SU-DHL-6 (cell line): ENCODE results near the gene OMP.

Experiments used
- H2AFZ ChIP-seq: fragments of 200-600 bp; sonication (generic); 2 replicates; pipeline ENCODE4 v1.6.1; 2014; ENCODE audit warnings: low read depth, mild to moderate bottlenecking, moderate library complexity, mixed read lengths, antibody characterized with exemption, low read length; ENCODE audit not compliant: severe bottlenecking
- H3F3A ChIP-seq: fragments of 200-600 bp; shearing (Covaris generic); 2 replicates; pipeline ENCODE4 v1.6.0; 2016; ENCODE audit warnings: antibody characterized with exemption, mild to moderate bottlenecking; ENCODE audit not compliant: insufficient read depth
- H3K27ac ChIP-seq: fragments of 200-600 bp; sonication (generic); 2 replicates; pipeline ENCODE4 v1.5.1; 2016; ENCODE audit warnings: low read depth, mild to moderate bottlenecking, low read length, moderate library complexity, mixed read lengths
- H3K27me3 ChIP-seq: fragments of 200-600 bp; sonication (generic), shearing (Covaris generic); 2 replicates; pipeline ENCODE4 v1.6.0; 2014; ENCODE audit warnings: mild to moderate bottlenecking, low read length
- H3K36me3 ChIP-seq: fragments of 200-600 bp; sonication (generic); 2 replicates; pipeline ENCODE4 v1.6.1; 2014; ENCODE audit warnings: mild to moderate bottlenecking, low read length, mixed read lengths
- H3K4me2 ChIP-seq: fragments of 300-600, 200-600 bp; shearing (Covaris generic), sonication (generic); 2 replicates; pipeline ENCODE4 v1.6.0; 2014; ENCODE audit warnings: low read length, low read depth, mild to moderate bottlenecking; ENCODE audit not compliant: poor library complexity, severe bottlenecking
- H3K4me3 ChIP-seq: fragments of 200-600 bp; sonication (generic); 2 replicates; pipeline ENCODE4 v1.5.1; 2014; ENCODE audit warnings: antibody characterized with exemption, low read length, mild to moderate bottlenecking, mixed read lengths; ENCODE audit not compliant: insufficient read depth, poor library complexity, severe bottlenecking
- H3K79me2 ChIP-seq: fragments of 200-600 bp; sonication (generic); 2 replicates; pipeline ENCODE4 v1.6.1; 2014; ENCODE audit warnings: mild to moderate bottlenecking, low read length, moderate library complexity; ENCODE audit not compliant: insufficient read depth
- H3K9ac ChIP-seq: fragments of 200-600 bp; sonication (generic); 2 replicates; pipeline ENCODE4 v1.7.0; 2014; ENCODE audit warnings: mild to moderate bottlenecking, low read length
- H3K9me2 ChIP-seq: fragments of 200-600 bp; sonication (generic); replicated peaks from 2 replicates; pipeline ENCODE4 v1.6.1; 2014; ENCODE audit warnings: low read length; ENCODE audit not compliant: insufficient read depth
- H3K9me3 ChIP-seq: fragments of 200-600 bp; sonication (generic); 2 replicates; pipeline ENCODE4 v1.6.1; 2014; ENCODE audit warnings: low read length, mixed read lengths; ENCODE audit not compliant: insufficient read depth
- H4K20me1 ChIP-seq: fragments of 200-600 bp; sonication (generic); 2 replicates; pipeline ENCODE4 v1.6.1; 2014; ENCODE audit warnings: low read depth, mild to moderate bottlenecking, antibody characterized with exemption, low read length, moderate library complexity, mixed read lengths
- EZH2phosphoT487 ChIP-seq: fragments of 200-600 bp; sonication (generic), shearing (Covaris generic); conservative IDR thresholded peaks from 2 replicates; pipeline ENCODE4 v1.6.1; 2018; ENCODE audit warnings: mild to moderate bottlenecking, antibody characterized with exemption, low read length, moderate library complexity, mixed read lengths
- TF ChIP-seq, protein P1 (sequence below): fragments of 200-600 bp; sonication (generic); IDR thresholded peaks from one replicate; pipeline ENCODE4 v1.5.1; 2017; ENCODE audit warnings: antibody characterized with exemption, mild to moderate bottlenecking, low read length, moderate library complexity; ENCODE audit not compliant: insufficient read depth, poor library complexity, severe bottlenecking

The OMP gene

DNA sequence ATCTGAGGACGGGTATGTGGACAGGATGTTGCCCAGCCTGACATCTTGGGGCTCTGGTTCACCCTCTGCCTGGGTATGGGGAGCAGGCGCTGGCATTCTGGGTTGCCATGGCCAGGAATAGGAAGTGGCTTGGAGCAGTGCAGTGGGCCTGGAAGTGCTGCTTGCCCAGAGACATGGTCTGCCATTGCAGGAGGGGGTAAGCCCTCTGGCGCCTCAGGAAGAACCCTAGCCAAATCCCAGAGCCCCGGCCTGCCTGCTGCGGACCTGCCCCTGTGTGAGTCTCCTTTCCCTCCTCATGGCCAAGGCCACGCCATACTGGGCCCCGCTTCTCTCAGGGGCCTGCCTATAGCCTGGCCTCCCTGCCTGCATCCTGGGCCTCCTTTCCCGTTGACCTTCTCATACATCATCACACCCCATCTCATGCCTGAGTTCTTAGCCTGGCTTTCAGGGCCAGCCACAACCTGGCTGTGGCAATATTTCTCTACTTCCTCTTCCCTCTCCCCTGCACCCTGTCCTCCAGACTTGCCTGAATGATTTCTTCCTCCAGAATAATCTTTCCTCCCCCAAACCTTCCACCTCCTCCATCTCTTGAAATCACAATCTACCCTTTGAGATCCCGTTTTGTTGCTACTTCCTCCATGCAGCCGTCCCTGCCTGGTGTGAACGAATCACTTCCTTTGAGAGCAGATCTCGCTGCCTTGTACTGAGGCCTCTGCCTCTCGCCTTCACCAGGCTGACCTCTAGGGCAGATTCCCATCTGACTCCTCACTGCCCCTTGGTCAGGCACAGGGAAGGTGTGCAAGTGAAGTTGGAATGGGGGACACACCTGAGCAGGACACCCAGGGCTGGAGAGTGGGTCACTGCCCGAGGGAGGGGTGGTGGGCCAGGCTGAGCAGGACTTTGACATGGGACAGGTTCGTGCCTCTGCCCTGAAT, 30.7 kb upstream of the OMP start:
- Histone ChIP-seq H3K79me2 (no peaks in the 10 kb centered on the region), H3K27ac (no peak overlapping the region), H4K20me1 (no peaks in the 10 kb centered on the region), H3K27me3 (no peaks in the 10 kb centered on the region), H2AFZ (no peak overlapping the region), H3K4me2 (no peak overlapping the region), H3K9ac (no peak overlapping the region), H3K4me3 (no peak overlapping the region), H3K9me2 (no peaks in the 10 kb centered on the region), H3K36me3 (no peaks in the 10 kb centered on the region), H3K9me3 (no peaks in the 10 kb centered on the region), H3F3A (no peaks in the 10 kb centered on the region)
- TF ChIP-seq EZH2phosphoT487, result no peak
- TF ChIP-seq, protein P1, sequence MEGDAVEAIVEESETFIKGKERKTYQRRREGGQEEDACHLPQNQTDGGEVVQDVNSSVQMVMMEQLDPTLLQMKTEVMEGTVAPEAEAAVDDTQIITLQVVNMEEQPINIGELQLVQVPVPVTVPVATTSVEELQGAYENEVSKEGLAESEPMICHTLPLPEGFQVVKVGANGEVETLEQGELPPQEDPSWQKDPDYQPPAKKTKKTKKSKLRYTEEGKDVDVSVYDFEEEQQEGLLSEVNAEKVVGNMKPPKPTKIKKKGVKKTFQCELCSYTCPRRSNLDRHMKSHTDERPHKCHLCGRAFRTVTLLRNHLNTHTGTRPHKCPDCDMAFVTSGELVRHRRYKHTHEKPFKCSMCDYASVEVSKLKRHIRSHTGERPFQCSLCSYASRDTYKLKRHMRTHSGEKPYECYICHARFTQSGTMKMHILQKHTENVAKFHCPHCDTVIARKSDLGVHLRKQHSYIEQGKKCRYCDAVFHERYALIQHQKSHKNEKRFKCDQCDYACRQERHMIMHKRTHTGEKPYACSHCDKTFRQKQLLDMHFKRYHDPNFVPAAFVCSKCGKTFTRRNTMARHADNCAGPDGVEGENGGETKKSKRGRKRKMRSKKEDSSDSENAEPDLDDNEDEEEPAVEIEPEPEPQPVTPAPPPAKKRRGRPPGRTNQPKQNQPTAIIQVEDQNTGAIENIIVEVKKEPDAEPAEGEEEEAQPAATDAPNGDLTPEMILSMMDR, result no peak

DNA sequence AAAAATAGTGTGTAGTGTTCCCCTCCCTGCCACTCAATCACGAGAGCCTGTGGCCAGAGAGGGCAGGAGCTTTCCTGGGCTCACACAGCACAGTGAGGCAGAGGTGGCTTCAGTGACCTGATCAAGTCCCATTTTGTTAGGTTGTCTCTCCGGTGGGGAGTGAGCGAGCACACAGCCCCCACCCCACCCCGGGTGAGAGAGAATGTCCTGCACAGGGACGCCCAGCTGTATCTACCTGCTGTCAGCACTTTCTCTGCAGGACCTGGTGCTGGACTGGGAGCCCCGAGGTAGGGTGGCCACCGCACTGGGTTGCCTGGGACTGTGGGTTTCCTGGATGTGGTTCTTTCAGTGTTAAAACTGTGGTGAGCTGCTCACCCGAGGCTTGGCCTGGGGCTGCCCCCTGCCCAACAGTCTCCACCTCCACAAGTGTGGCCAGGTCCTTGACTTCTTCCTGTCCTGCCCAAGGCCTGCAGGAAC, 29.8 kb upstream of the OMP start:
- H3K4me3 ChIP-seq, result no peak overlapping the region
- no peaks in the 10 kb centered on the region for H3F3A ChIP-seq
- H3K27ac ChIP-seq, result no peak overlapping the region
- no peak overlapping the region for H3K4me2 ChIP-seq
- no peaks in the 10 kb centered on the region for H3K27me3 ChIP-seq
- TF ChIP-seq, protein P1, result no peak
- TF ChIP-seq EZH2phosphoT487, result no peak
- H4K20me1 ChIP-seq, result no peaks in the 10 kb centered on the region
- no peaks in the 10 kb centered on the region for H3K9me3 ChIP-seq
- H2AFZ ChIP-seq, result no peak overlapping the region
- H3K9me2 ChIP-seq, result no peaks in the 10 kb centered on the region
- no peaks in the 10 kb centered on the region for H3K36me3 ChIP-seq
- H3K9ac ChIP-seq, result no peak overlapping the region
- no peaks in the 10 kb centered on the region for H3K79me2 ChIP-seq

DNA sequence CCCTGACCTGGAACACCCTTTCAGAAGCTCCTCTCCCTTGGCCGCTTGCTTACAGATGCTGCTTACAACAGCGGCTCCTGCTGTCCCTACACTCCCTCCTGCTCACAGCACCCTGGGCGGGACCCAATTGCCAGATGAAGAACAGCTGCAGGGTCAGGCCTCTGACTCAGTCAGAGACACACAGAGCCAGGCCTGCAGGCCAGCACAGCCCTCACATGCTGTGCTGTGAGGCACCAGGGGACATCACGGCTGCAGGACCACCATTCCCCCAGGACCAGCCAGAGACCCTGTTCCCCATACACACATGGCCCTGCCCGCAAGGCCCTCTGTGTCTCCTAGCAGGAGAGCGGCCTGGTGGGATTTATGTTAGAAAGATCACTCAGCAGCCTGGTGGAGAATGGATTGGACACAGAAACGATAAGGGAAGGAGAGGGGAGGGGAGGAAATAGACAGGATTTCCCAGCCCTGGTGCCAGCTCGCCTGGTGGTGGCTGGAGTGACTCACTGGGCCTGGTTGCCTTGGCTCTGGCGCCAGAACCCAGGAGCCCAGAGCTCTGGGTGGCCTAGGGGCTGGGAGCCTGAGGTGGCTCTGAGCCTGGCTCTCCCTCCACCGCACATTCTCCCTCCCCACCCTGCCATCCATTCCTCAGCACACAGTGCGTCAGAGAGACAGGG, 29.2 kb upstream of the OMP start:
- H2AFZ ChIP-seq, result no peak overlapping the region
- H3K9ac ChIP-seq, result no peak overlapping the region
- no peak for TF ChIP-seq EZH2phosphoT487
- H3K4me3 ChIP-seq, result no peak overlapping the region
- no peaks in the 10 kb centered on the region for H3F3A ChIP-seq
- H3K36me3 ChIP-seq, result no peaks in the 10 kb centered on the region
- H3K4me2 ChIP-seq, result no peak overlapping the region
- H3K27ac ChIP-seq, result no peak overlapping the region
- H4K20me1 ChIP-seq, result no peaks in the 10 kb centered on the region
- H3K79me2 ChIP-seq, result no peaks in the 10 kb centered on the region
- H3K9me3 ChIP-seq, result no peaks in the 10 kb centered on the region
- H3K9me2 ChIP-seq, result no peaks in the 10 kb centered on the region
- H3K27me3 ChIP-seq, result no peaks in the 10 kb centered on the region
